ENCODE data around the gene PCCA. TPM values are rescaled to one million over a fixed set of nuclear protein-coding genes. Genes with fewer than 3 reads are reported as not detected.

The PCCA gene
- polyA plus RNA-seq, 1 of the 3 experiments (the other 2 are of a cell fraction), result 7.3 TPM

DNA sequence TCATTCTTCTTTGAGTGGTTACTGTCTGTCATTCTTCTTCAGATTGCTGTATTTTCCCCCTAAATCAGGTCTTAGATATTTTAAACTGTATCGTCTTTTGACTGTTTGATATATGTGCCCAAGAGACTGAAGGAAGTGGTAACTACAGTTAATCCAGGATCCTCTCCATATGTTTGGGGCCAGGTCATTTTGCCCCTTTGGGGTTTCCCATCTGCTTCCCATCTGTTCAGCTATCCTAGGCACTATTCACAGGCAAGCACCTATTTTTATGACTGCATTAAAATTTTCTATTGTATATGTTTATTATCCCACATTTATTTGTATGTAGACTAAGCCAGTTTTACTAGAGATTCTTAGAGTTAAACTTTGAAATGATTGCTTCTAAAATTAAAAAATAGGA, 244.2 kb downstream of the PCCA start:
- DNase-seq, result no peak
- POLR2A ChIA-PET, result no interaction called here
- Histone ChIP-seq H3K27ac (ENCODE audit: low read depth in 2 of 2, low read length in 1 of 2) (no peak overlapping the region), H3K9ac (no peak overlapping the region), H3K9me3 (peaks cover 6% of the 10 kb centered on the region; the same call in 1 of the 2 replicates), H3K36me3 (replicated peaks in 1 of 2; ENCODE audit: control insufficient read depth in 1 of 2, insufficient read depth in 2 of 2, low read length in 1 of 2) (peaks cover 16 to 43% of the 10 kb centered on the region in 2 experiments), H3K79me2 (ENCODE audit: insufficient read depth) (no peaks in the 10 kb centered on the region), H3K4me2 (no peak overlapping the region), H3K4me3 (ENCODE audit: low read depth in 2 of 2, low read length in 1 of 2) (no peak overlapping the region), H4K20me1 (ENCODE audit: insufficient read depth) (no peaks in the 10 kb centered on the region), H3F3A (replicated peaks; ENCODE audit: insufficient read depth) (no peaks in the 10 kb centered on the region), H3K4me1 (ENCODE audit: control insufficient read depth in 1 of 2, insufficient read depth in 2 of 2, low read depth in 1 of 2, low read length in 1 of 2) (no peaks in the 10 kb centered on the region), H3K27me3 (ENCODE audit: insufficient read depth) (no peaks in the 10 kb centered on the region), H2AFZ (ENCODE audit: low read depth) (no peak overlapping the region), H3K9me2 (no peaks in the 10 kb centered on the region)
- 100% methylated on average over 1 of the region's 1 CpG for WGBS (ENCODE audit: low lambda C conversion rate)
- TF ChIP-seq SMC3 (IDR thresholded peaks at IDR 0.05; ENCODE audit: low read depth, low read length) (no peak), SIN3A (IDR thresholded peaks at IDR 0.05; ENCODE audit: borderline replicate concordance, low read depth, low read length) (no peak), EZH2phosphoT487 (IDR thresholded peaks at IDR 0.05; ENCODE audit: borderline replicate concordance, low read depth) (no peak), MXI1 (IDR thresholded peaks at IDR 0.05; ENCODE audit: low read depth, low read length) (no peak), FOSL2 (IDR thresholded peaks at IDR 0.05; ENCODE audit: borderline replicate concordance, low read depth) (no peak), EP300 (IDR thresholded peaks at IDR 0.05; ENCODE audit: borderline replicate concordance in 1 of 2, low read depth in 1 of 2, low read length in 1 of 2) (no peak), CHD2 (IDR thresholded peaks at IDR 0.05; ENCODE audit: low read length, partially characterized antibody) (no peak), JUND (IDR thresholded peaks at IDR 0.05) (no peak), CTCF (IDR thresholded peaks at IDR 0.05) (no peak), TCF12 (IDR thresholded peaks at IDR 0.05) (no peak), TEAD4 (IDR thresholded peaks at IDR 0.05; ENCODE audit: borderline replicate concordance, insufficient read depth) (no peak), GABPA (IDR thresholded peaks at IDR 0.05; ENCODE audit: low read depth) (no peak), NRF1 (IDR thresholded peaks at IDR 0.05; ENCODE audit: low read depth, low read length) (no peak), ZBTB33 (IDR thresholded peaks at IDR 0.05; ENCODE audit: borderline replicate concordance, low read depth) (no peak), RXRA (IDR thresholded peaks at IDR 0.05; ENCODE audit: borderline replicate concordance, low read depth) (no peak), TAF1 (IDR thresholded peaks at IDR 0.05; ENCODE audit: borderline replicate concordance, low read depth, low read length) (no peak), ELF1 (IDR thresholded peaks at IDR 0.05) (no peak)
- TF ChIP-seq, protein P1, sequence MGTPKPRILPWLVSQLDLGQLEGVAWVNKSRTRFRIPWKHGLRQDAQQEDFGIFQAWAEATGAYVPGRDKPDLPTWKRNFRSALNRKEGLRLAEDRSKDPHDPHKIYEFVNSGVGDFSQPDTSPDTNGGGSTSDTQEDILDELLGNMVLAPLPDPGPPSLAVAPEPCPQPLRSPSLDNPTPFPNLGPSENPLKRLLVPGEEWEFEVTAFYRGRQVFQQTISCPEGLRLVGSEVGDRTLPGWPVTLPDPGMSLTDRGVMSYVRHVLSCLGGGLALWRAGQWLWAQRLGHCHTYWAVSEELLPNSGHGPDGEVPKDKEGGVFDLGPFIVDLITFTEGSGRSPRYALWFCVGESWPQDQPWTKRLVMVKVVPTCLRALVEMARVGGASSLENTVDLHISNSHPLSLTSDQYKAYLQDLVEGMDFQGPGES (IDR thresholded peaks at IDR 0.05; ENCODE audit: low read depth, low read length), result no peak
- TF ChIP-seq, protein P2, sequence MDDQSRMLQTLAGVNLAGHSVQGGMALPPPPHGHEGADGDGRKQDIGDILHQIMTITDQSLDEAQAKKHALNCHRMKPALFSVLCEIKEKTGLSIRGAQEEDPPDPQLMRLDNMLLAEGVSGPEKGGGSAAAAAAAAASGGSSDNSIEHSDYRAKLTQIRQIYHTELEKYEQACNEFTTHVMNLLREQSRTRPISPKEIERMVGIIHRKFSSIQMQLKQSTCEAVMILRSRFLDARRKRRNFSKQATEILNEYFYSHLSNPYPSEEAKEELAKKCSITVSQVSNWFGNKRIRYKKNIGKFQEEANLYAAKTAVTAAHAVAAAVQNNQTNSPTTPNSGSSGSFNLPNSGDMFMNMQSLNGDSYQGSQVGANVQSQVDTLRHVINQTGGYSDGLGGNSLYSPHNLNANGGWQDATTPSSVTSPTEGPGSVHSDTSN (IDR thresholded peaks at IDR 0.05), result no peak
- TF ChIP-seq, protein P3, sequence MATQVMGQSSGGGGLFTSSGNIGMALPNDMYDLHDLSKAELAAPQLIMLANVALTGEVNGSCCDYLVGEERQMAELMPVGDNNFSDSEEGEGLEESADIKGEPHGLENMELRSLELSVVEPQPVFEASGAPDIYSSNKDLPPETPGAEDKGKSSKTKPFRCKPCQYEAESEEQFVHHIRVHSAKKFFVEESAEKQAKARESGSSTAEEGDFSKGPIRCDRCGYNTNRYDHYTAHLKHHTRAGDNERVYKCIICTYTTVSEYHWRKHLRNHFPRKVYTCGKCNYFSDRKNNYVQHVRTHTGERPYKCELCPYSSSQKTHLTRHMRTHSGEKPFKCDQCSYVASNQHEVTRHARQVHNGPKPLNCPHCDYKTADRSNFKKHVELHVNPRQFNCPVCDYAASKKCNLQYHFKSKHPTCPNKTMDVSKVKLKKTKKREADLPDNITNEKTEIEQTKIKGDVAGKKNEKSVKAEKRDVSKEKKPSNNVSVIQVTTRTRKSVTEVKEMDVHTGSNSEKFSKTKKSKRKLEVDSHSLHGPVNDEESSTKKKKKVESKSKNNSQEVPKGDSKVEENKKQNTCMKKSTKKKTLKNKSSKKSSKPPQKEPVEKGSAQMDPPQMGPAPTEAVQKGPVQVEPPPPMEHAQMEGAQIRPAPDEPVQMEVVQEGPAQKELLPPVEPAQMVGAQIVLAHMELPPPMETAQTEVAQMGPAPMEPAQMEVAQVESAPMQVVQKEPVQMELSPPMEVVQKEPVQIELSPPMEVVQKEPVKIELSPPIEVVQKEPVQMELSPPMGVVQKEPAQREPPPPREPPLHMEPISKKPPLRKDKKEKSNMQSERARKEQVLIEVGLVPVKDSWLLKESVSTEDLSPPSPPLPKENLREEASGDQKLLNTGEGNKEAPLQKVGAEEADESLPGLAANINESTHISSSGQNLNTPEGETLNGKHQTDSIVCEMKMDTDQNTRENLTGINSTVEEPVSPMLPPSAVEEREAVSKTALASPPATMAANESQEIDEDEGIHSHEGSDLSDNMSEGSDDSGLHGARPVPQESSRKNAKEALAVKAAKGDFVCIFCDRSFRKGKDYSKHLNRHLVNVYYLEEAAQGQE (IDR thresholded peaks at IDR 0.05; ENCODE audit: low read depth, low read length), result no peak
- CTCF ChIA-PET, result no interaction called here
